ENCODE results near the gene WDFY4.

DNA sequence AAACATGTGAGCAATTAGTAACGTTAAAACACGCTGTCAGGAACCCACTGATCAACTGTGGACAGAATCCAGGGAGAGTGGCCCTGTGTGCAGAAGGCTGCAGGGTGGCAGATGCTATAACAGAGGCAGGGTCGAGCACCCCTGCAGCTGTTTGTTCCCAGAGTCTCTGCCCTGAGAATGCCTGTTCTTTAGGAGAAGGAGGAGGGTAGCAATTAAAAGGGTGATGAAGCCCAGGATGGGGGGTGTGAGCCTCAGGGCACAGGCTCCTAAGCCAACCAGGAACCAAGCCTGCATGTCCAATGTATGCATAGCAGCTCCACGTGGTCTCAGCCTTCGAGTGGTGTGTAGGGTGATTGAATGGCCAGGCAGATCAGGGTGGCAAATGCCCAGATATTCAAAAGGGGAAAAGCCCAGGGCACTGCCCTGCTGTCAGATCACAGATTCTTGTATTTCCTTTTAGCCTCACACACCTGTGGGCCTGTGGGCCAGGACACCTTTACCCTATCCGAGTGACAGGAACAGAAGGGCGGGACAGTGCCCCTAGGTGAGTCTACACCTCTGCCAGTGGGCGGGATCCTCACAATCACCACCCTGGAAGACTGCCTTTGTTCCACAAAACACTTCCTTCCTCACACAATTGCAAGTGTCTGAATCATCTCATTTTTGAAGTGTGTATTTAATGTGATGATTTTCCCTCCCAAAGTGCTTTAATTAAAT, 7.3 kb downstream of the WDFY4 start:
- TF ChIP-seq, protein P1, sequence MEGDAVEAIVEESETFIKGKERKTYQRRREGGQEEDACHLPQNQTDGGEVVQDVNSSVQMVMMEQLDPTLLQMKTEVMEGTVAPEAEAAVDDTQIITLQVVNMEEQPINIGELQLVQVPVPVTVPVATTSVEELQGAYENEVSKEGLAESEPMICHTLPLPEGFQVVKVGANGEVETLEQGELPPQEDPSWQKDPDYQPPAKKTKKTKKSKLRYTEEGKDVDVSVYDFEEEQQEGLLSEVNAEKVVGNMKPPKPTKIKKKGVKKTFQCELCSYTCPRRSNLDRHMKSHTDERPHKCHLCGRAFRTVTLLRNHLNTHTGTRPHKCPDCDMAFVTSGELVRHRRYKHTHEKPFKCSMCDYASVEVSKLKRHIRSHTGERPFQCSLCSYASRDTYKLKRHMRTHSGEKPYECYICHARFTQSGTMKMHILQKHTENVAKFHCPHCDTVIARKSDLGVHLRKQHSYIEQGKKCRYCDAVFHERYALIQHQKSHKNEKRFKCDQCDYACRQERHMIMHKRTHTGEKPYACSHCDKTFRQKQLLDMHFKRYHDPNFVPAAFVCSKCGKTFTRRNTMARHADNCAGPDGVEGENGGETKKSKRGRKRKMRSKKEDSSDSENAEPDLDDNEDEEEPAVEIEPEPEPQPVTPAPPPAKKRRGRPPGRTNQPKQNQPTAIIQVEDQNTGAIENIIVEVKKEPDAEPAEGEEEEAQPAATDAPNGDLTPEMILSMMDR (conservative IDR thresholded peaks at IDR 0.05 in 1 of 2, IDR thresholded peaks at IDR 0.05 in 1 of 2; ENCODE audit: low read depth in 1 of 2, low read length in 2 of 2): no peak
- TF ChIP-seq EZH2 (IDR thresholded peaks at IDR 0.05; ENCODE audit: low read length, missing control alignments): no peak
